Liver (tissue), 9 donors: ENCODE measurements around the gene VENTX. TPM values are rescaled to one million over a fixed set of nuclear protein-coding genes. Genes with fewer than 3 reads are reported as not detected.

ENCODE experiments used
- DNase-seq: peaks from one replicate; pipeline ENCODE4 v3.0.0-alpha.2; 2017; ENCODE audit warnings: low spot score
- H3K27ac ChIP-seq, 2 donors: one replicate each; pipeline ENCODE4 v1.7.0; 2013; ENCODE audit warnings: inconsistent platforms in 2 of 2, low read length in 2 of 2, control low read depth in 1 of 2, low read depth in 1 of 2, mild to moderate bottlenecking in 1 of 2
- H3K27me3 ChIP-seq, 4 donors: one replicate each; pipeline versions ENCODE4 v1.6.1 to v1.7.0; 2013; ENCODE audit warnings: low read length in 3 of 4, inconsistent platforms in 1 of 4, mild to moderate bottlenecking in 1 of 4, moderate library complexity in 1 of 4; ENCODE audit not compliant: control insufficient read depth in 4 of 4, insufficient read depth in 4 of 4
- H3K36me3 ChIP-seq, 4 donors: one replicate each; pipeline versions ENCODE4 v1.6.1 to v1.7.0; 2013; ENCODE audit warnings: low read length in 3 of 4, mild to moderate bottlenecking in 3 of 4, low read depth in 1 of 4, moderate library complexity in 1 of 4; ENCODE audit not compliant: control insufficient read depth in 4 of 4, insufficient read depth in 3 of 4
- H3K4me1 ChIP-seq, 4 donors: one replicate each; pipeline versions ENCODE4 v1.6.1 to v1.7.0; 2013; ENCODE audit warnings: low read length in 3 of 4, mild to moderate bottlenecking in 3 of 4, moderate library complexity in 1 of 4; ENCODE audit not compliant: control insufficient read depth in 4 of 4, insufficient read depth in 4 of 4
- H3K4me3 ChIP-seq, 3 donors: one replicate each; pipeline versions ENCODE4 v1.6.1 to v1.7.0; 2013; ENCODE audit warnings: low read length in 3 of 3, control low read depth in 1 of 3, low read depth in 1 of 3, mild to moderate bottlenecking in 1 of 3
- H3K9ac ChIP-seq, 2 donors: one replicate each; pipeline ENCODE4 v1.7.0; 2013; ENCODE audit warnings: low read length in 2 of 2, mild to moderate bottlenecking in 2 of 2, moderate library complexity in 2 of 2, control low read depth in 1 of 2, low read depth in 1 of 2
- H3K9me3 ChIP-seq, 4 donors: one replicate each; pipeline versions ENCODE4 v1.6.1 to v1.7.0; 2013; ENCODE audit warnings: low read length in 3 of 4; ENCODE audit not compliant: control insufficient read depth in 4 of 4
- ATF3 ChIP-seq: IDR thresholded peaks from 2 replicates; pipeline ENCODE4 v1.6.1; 2016; ENCODE audit warnings: antibody characterized with exemption
- CTCF ChIP-seq: fragments of 150-350 bp; IDR thresholded peaks from 2 replicates; pipeline ENCODE4 v1.5.1; 2017; ENCODE audit warnings: improper control_type of control experiment, low read depth, low read length; ENCODE audit not compliant: missing input control
- EGR1 ChIP-seq, 2 donors: IDR thresholded peaks; 2 replicates each; pipeline ENCODE4 v1.6.1; 2016 to 2018; ENCODE audit warnings: antibody characterized with exemption in 2 of 2, low read depth in 2 of 2
- FOXA1 ChIP-seq: IDR thresholded peaks from 2 replicates; pipeline ENCODE4 v1.6.1; 2016; ENCODE audit warnings: antibody characterized with exemption
- FOXA2 ChIP-seq: IDR thresholded peaks from 2 replicates; pipeline ENCODE4 v1.6.1; 2016; ENCODE audit warnings: antibody characterized with exemption
- GABPA ChIP-seq, 2 donors: IDR thresholded peaks in 1 of 2; conservative IDR thresholded peaks in 1 of 2; 2 replicates each; pipeline ENCODE4 v1.6.1; 2016; ENCODE audit warnings: antibody characterized with exemption in 2 of 2, mild to moderate bottlenecking in 1 of 2, moderate library complexity in 1 of 2
- HNF4A ChIP-seq, 2 donors: conservative IDR thresholded peaks; 2 replicates each; pipeline ENCODE4 v1.6.1; 2016; ENCODE audit warnings: antibody characterized with exemption in 2 of 2, mild to moderate bottlenecking in 2 of 2
- HNF4G ChIP-seq: IDR thresholded peaks from 2 replicates; pipeline ENCODE4 v1.6.1; 2016; ENCODE audit warnings: antibody characterized with exemption
- MAX ChIP-seq: IDR thresholded peaks from 2 replicates; pipeline ENCODE4 v1.6.1; 2016; ENCODE audit warnings: antibody characterized with exemption
- NR2F2 ChIP-seq: IDR thresholded peaks from 2 replicates; pipeline ENCODE4 v1.6.1; 2016; ENCODE audit warnings: antibody characterized with exemption
- REST ChIP-seq: IDR thresholded peaks from 2 replicates; pipeline ENCODE4 v1.6.1; 2016; ENCODE audit warnings: antibody characterized with exemption, mild to moderate bottlenecking
- RXRA ChIP-seq, 2 donors: IDR thresholded peaks; 2 replicates each; pipeline ENCODE4 v1.6.1; 2017 to 2018; ENCODE audit warnings: antibody characterized with exemption in 2 of 2, mild to moderate bottlenecking in 1 of 2
- SP1 ChIP-seq: IDR thresholded peaks from 2 replicates; pipeline ENCODE4 v1.6.1; 2018; ENCODE audit warnings: antibody characterized with exemption, mild to moderate bottlenecking
- TAF1 ChIP-seq: conservative IDR thresholded peaks from 2 replicates; pipeline ENCODE4 v1.6.1; 2016; ENCODE audit warnings: antibody characterized with exemption, mild to moderate bottlenecking
- YY1 ChIP-seq: IDR thresholded peaks from 2 replicates; pipeline ENCODE4 v1.6.1; 2016; ENCODE audit warnings: antibody characterized with exemption, mild to moderate bottlenecking
- WGBS: extraction: QIAGEN DNeasy Blood & Tissue Kit; methylation state at CpG from one replicate; pipeline ENCODE4 v1.1.7; 2013; 5-methylcytosine and 5-hydroxymethylcytosine counted together
- polyA plus RNA-seq, 2 donors: library from polyadenylated mRNA; stranded (reverse) in 1 of 2; unstranded in 1 of 2; fragments of 200-250 nt in 1 of 2; fragments of >200 nt in 1 of 2; fragmentation: Nextera tagmentation in 1 of 2; extraction: Ambion mirVana in 1 of 2; gene quantifications; one replicate each; pipeline versions ENCODE4 v1.2.1 to v1.2.3, GENCODE V29; 2013 to 2015
- total RNA-seq, 2 donors: library from RNA; depleted of rRNA; stranded (reverse); fragments of >200 nt; gene quantifications; one replicate each; pipeline ENCODE4 v1.2.3, GENCODE V29; 2014
- donor health status: healthy.
- donor health status: healthy.
- donor health status: healthy.
- donor health status: healthy.
- donor health status: healthy.

The VENTX gene
- total and polyA plus RNA-seq, 4 donors = 0.05 to 0.25 (median 0.09) TPM

- H3K4me1 ChIP-seq = peaks cover 0 to 14% (median 7%) of the 10 kb centered on the region in 4 donors
- no peak overlapping the region for H3K27ac ChIP-seq
- H3K9ac ChIP-seq = no peak overlapping the region
- TF ChIP-seq MAX = no peak
- TF ChIP-seq RXRA (IDR thresholded peaks at IDR 0.05) = no peak
- TF ChIP-seq TAF1 = no peak
- TF ChIP-seq YY1 = no peak
- TF ChIP-seq FOXA1 = no peak
- no peak for TF ChIP-seq ATF3
- TF ChIP-seq EGR1 (IDR thresholded peaks at IDR 0.05; ENCODE audit: low read depth in 2 of 2) = no peak
- no peak for TF ChIP-seq CTCF
- TF ChIP-seq HNF4A (conservative IDR thresholded peaks at IDR 0.05) = no peak
- no peak for TF ChIP-seq HNF4G
- H3K9me3 ChIP-seq = no peaks in the 10 kb centered on the region
- peaks cover 0 to 3% (median 0%) of the 10 kb centered on the region in 4 donors for H3K27me3 ChIP-seq
- no peak overlapping the region for H3K4me3 ChIP-seq
- 83% methylated on average over 22 of the region's 22 CpGs for WGBS
- DNase-seq = no peak
- no peaks in the 10 kb centered on the region for H3K36me3 ChIP-seq
Measured at GRCh38 chr10:133253361-133253955, 15.8 kb downstream of the VENTX start.

- Histone ChIP-seq H3K27ac (no peak overlapping the region), H3K9ac (no peak overlapping the region), H3K4me1 (peaks cover 0 to 19% (median 8%) of the 10 kb centered on the region in 4 donors), H3K27me3 (peaks cover 0 to 3% (median 0%) of the 10 kb centered on the region in 4 donors), H3K36me3 (no peaks in the 10 kb centered on the region), H3K9me3 (no peaks in the 10 kb centered on the region), H3K4me3 (no peak overlapping the region)
- no peak for DNase-seq
- 59% methylated on average over 13 of the region's 13 CpGs for WGBS
- TF ChIP-seq SP1 (no peak), FOXA1 (no peak)
Measured at GRCh38 chr10:133254421-133255120, 16.9 kb downstream of the VENTX start.

- Histone ChIP-seq H3K9ac (no peak overlapping the region), H3K27me3 (peaks cover 0 to under 1% (median 0%) of the 10 kb centered on the region in 4 donors), H3K4me3 (no peak overlapping the region), H3K9me3 (no peaks in the 10 kb centered on the region), H3K27ac (no peak overlapping the region), H3K36me3 (no peaks in the 10 kb centered on the region), H3K4me1 (peaks cover 0 to 17% (median 6%) of the 10 kb centered on the region in 4 donors)
- TF ChIP-seq GABPA (IDR thresholded peaks at IDR 0.05 in 1 of 2, conservative IDR thresholded peaks at IDR 0.05 in 1 of 2) = no peak
- TF ChIP-seq FOXA2 = no peak
- TF ChIP-seq FOXA1 = no peak
- TF ChIP-seq YY1 = no peak
- no peak for TF ChIP-seq CTCF
- no peak for TF ChIP-seq REST
- no peak for TF ChIP-seq NR2F2
- 90% methylated on average over 15 of the region's 15 CpGs for WGBS
- DNase-seq = no peak
Measured at GRCh38 chr10:133255323-133255722, 17.7 kb downstream of the VENTX start.
